D721Med (cell line): ENCODE results near the gene IBTK.

Experiments used
- DNase-seq: peaks from one replicate; pipeline ENCODE4 v3.0.0; 2011; ENCODE audit warnings: low spot score; ENCODE audit not compliant: insufficient read length
- FAIRE-seq: peaks from 2 replicates; lab custom pipeline; 2011; peaks lifted over from hg19 to GRCh38; lab: Jason Lieb, UNC
- CTCF ChIP-seq: IDR thresholded peaks from 2 replicates; pipeline ENCODE4 v1.5.1; 2012; ENCODE audit warnings: mild to moderate bottlenecking, control low read depth; ENCODE audit not compliant: insufficient read depth; ENCODE audit errors: missing control alignments

Gene IBTK

GRCh38 chr6:82251942-82252341 lies 4.4 kb upstream of the IBTK start:
- DNase-seq (peak; percentile 17), FAIRE-seq (no peak)
- TF ChIP-seq CTCF, result peak; percentile 48

- DNase-seq (no peak), FAIRE-seq (no peak)
- no peak for TF ChIP-seq CTCF
Measured at GRCh38 chr6:82249381-82250253, 2.1 kb upstream of the IBTK start.

GRCh38 chr6:82248273-82248735 lies 760 bp upstream of the IBTK start:
- DNase-seq, result no peak
- no peak for FAIRE-seq
- no peak for TF ChIP-seq CTCF

GRCh38 chr6:82246802-82247504 lies 591 bp downstream of the IBTK start:
- no peak for DNase-seq

GRCh38 chr6:82246370-82246769 lies 1.2 kb downstream of the IBTK start:
- FAIRE-seq, result no peak
- TF ChIP-seq CTCF, result no peak
- DNase-seq, result no peak

More at GRCh38 chr6:82246802-82247504, 591 bp downstream of the IBTK start:
- no peak for TF ChIP-seq CTCF
- no peak for FAIRE-seq

GRCh38 chr6:82245376-82245775 lies 2.2 kb downstream of the IBTK start:
- FAIRE-seq, result no peak
- DNase-seq, result no peak
- no peak for TF ChIP-seq CTCF
